Measurements from ENCODE around the gene UXS1.

DNA sequence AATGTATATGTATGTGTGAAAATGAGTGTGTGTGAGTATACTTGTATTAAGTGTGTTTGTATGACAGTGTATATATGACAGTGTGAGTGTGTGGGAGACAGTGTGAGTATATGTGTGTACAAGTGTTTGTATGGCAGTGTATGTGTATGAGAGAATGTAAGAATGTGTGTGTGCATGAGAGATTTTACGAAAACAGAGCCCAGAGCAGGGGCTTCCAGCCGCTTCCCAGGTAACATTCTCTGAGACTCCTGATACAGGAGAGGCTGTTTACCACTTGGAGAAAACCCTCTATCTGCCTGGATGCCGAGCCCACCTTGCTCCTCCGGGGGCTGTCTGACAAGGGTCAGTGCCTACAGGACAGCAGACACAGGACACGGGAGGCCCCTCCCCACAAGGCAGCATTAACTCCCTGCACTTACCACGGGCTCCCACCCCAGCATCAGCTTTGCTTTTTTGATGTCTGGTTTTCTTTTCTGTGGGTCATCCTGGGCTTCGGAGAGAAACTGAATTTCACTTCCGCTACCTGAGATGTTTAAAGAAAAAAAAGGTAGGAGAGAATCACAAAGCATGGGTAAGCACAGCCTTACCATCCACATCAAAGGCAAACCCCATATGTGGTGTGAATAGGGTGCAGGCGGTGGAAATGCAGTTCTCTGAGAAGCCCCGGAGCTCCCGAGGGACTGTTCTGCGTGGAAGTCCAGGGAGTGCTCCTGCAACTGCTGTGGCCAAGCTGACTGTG is 97.6 kb downstream of the UXS1 start:
- no peak for TF ChIP-seq EZH2 (IDR thresholded peaks at IDR 0.05; ENCODE audit: borderline replicate concordance, insufficient read depth, low read length, poor library complexity, severe bottlenecking)
- TF ChIP-seq, protein P1, sequence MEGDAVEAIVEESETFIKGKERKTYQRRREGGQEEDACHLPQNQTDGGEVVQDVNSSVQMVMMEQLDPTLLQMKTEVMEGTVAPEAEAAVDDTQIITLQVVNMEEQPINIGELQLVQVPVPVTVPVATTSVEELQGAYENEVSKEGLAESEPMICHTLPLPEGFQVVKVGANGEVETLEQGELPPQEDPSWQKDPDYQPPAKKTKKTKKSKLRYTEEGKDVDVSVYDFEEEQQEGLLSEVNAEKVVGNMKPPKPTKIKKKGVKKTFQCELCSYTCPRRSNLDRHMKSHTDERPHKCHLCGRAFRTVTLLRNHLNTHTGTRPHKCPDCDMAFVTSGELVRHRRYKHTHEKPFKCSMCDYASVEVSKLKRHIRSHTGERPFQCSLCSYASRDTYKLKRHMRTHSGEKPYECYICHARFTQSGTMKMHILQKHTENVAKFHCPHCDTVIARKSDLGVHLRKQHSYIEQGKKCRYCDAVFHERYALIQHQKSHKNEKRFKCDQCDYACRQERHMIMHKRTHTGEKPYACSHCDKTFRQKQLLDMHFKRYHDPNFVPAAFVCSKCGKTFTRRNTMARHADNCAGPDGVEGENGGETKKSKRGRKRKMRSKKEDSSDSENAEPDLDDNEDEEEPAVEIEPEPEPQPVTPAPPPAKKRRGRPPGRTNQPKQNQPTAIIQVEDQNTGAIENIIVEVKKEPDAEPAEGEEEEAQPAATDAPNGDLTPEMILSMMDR (IDR thresholded peaks at IDR 0.05; ENCODE audit: poor library complexity, severe bottlenecking): no peak
- TF ChIP-seq SMC3 (conservative IDR thresholded peaks at IDR 0.05; ENCODE audit: poor library complexity): no peak
